Uterus (tissue), 4 donors: ENCODE measurements around the gene PIAS1. TPM values are rescaled to one million over a fixed set of nuclear protein-coding genes. Genes with fewer than 3 reads are reported as not detected.
"Not testable (repeated sequence)": the region's sequence is repeated elsewhere in the genome, so short reads cannot be mapped to it uniquely, and the experiment has no call there.

Experiments
- DNase-seq, 2 donors: peaks; one replicate each; pipeline ENCODE4 v3.0.0-alpha.2; 2019 to 2020
- H3K27ac ChIP-seq, 2 donors: fragments of 200-600 bp; sonication (generic); 1 replicate in 1 of 2; 2 replicates in 1 of 2; pipeline ENCODE4 v1.5.1; 2016 to 2018
- H3K27me3 ChIP-seq, 2 donors: fragments of 200-600 bp; sonication (generic); one replicate each; pipeline ENCODE4 v1.5.1; 2018 to 2019; ENCODE audit warnings: control low read depth in 1 of 2
- H3K36me3 ChIP-seq, 2 donors: fragments of 200-600 bp; sonication (generic); one replicate each; pipeline ENCODE4 v1.5.1; 2019; ENCODE audit warnings: control low read depth in 1 of 2
- H3K4me1 ChIP-seq, 2 donors: fragments of 200-600 bp; sonication (generic); one replicate each; pipeline ENCODE4 v1.5.1; 2018 to 2019; ENCODE audit warnings: control low read depth in 1 of 2
- H3K4me3 ChIP-seq, 2 donors: fragments of 200-600 bp; sonication (generic); 1 replicate in 1 of 2; 2 replicates in 1 of 2; pipeline ENCODE4 v1.5.1; 2018 to 2019; ENCODE audit warnings: mild to moderate bottlenecking in 1 of 2
- H3K9me3 ChIP-seq, 2 donors: fragments of 200-600 bp; sonication (generic); one replicate each; pipeline ENCODE4 v1.5.1; 2019; ENCODE audit warnings: control low read depth in 1 of 2
- POLR2A ChIP-seq, 2 donors: fragments of 450-650 bp; IDR thresholded peaks; one replicate each; pipeline ENCODE4 v1.6.1; 2016; ENCODE audit warnings: antibody characterized with exemption in 2 of 2, mild to moderate bottlenecking in 1 of 2, moderate library complexity in 1 of 2
- intact Hi-C: fragments of 100-400 bp; cut with DNase I; formaldehyde crosslinking; loops from one replicate; pipeline ENCODE4 v1.15.1; 2023; ENCODE audit warnings: low total_unique reads
- total RNA-seq, 4 donors: library from RNA; depleted of rRNA in 3 of 4; stranded (reverse); fragments of >200 nt in 3 of 4; gene quantifications; one replicate each; pipeline versions ENCODE4 v1.1.0 to v1.2.4, GENCODE V29; 2014 to 2023
- TF ChIP-seq, protein P1 (sequence below), 4 experiments: fragments of 200-600 bp in 2 of 4; fragments of 450-650 bp in 2 of 4; sonication (generic) in 2 of 4; IDR thresholded peaks; one replicate each; pipeline ENCODE4 v1.5.1; 2016 to 2019; ENCODE audit warnings: antibody characterized with exemption in 4 of 4, mild to moderate bottlenecking in 2 of 4, moderate library complexity in 1 of 4
- donor health status: DM: yes; HTN: yes; CAD: no.

PIAS1 gene
- total RNA-seq, 4 donors from 2014 or later = 19.1 to 171 (median 95.9) TPM

DNA sequence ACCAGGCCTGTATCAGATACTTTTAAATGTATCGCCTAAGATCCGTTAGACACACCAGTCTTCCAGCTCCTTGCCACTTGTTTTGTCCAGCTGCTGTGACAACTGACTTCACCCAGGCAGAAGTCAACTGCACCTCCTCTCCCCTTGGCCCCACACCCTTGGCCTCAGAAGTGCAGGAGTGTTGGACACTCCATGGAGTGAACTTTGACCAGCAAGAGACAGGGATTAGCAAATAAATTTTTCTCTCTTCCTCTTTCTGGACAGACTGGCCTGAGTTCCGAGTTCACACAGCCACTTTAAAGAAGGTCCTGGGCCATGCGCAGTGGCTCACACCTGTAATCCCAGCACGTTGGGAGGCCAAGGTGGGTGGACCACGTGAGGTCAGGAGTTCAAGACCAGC is 178.3 kb downstream of the PIAS1 start:
- no peaks in the 10 kb centered on the region for H3K9me3 ChIP-seq
- no peak for DNase-seq
- peaks cover 0 to 5% of the 10 kb centered on the region in 2 donors for H3K4me1 ChIP-seq
- H3K4me3 ChIP-seq = no peak overlapping the region
- no peaks in the 10 kb centered on the region for H3K27me3 ChIP-seq
- H3K27ac ChIP-seq = no peak overlapping the region
- no peaks in the 10 kb centered on the region for H3K36me3 ChIP-seq
- TF ChIP-seq, protein P1, sequence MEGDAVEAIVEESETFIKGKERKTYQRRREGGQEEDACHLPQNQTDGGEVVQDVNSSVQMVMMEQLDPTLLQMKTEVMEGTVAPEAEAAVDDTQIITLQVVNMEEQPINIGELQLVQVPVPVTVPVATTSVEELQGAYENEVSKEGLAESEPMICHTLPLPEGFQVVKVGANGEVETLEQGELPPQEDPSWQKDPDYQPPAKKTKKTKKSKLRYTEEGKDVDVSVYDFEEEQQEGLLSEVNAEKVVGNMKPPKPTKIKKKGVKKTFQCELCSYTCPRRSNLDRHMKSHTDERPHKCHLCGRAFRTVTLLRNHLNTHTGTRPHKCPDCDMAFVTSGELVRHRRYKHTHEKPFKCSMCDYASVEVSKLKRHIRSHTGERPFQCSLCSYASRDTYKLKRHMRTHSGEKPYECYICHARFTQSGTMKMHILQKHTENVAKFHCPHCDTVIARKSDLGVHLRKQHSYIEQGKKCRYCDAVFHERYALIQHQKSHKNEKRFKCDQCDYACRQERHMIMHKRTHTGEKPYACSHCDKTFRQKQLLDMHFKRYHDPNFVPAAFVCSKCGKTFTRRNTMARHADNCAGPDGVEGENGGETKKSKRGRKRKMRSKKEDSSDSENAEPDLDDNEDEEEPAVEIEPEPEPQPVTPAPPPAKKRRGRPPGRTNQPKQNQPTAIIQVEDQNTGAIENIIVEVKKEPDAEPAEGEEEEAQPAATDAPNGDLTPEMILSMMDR (IDR thresholded peaks at IDR 0.05) = no peak
- TF ChIP-seq POLR2A (IDR thresholded peaks at IDR 0.05) = no peak
- intact Hi-C loops = no loop called here

- Histone ChIP-seq H3K4me1 (peaks cover 0 to 5% of the 10 kb centered on the region in 2 donors), H3K36me3 (no peaks in the 10 kb centered on the region), H3K27me3 (no peaks in the 10 kb centered on the region), H3K27ac (no peak overlapping the region), H3K4me3 (no peak overlapping the region), H3K9me3 (no peaks in the 10 kb centered on the region)
- no peak for DNase-seq
- intact Hi-C loops = no loop called here
- TF ChIP-seq, protein P1 (IDR thresholded peaks at IDR 0.05) = no peak
Observed at GRCh38 chr15:68232937-68233336, 178.8 kb downstream of the PIAS1 start.

- no peaks in the 10 kb centered on the region for H3K27me3 ChIP-seq
- no peak overlapping the region for H3K27ac ChIP-seq
- no peak for DNase-seq
- peaks cover 0 to 5% of the 10 kb centered on the region in 2 donors for H3K4me1 ChIP-seq
- no peaks in the 10 kb centered on the region for H3K9me3 ChIP-seq
- TF ChIP-seq POLR2A (IDR thresholded peaks at IDR 0.05) = no peak
- TF ChIP-seq, protein P1 (IDR thresholded peaks at IDR 0.05) = no peak
- intact Hi-C loops = no loop called here
- H3K36me3 ChIP-seq = no peaks in the 10 kb centered on the region
- no peak overlapping the region for H3K4me3 ChIP-seq
Observed at GRCh38 chr15:68234060-68234459, 179.9 kb downstream of the PIAS1 start.

- intact Hi-C loops, H3K36me3 ChIP-seq, DNase-seq, H3K27ac ChIP-seq, H3K9me3 ChIP-seq, H3K4me1 ChIP-seq, H3K27me3 ChIP-seq, H3K4me3 ChIP-seq: not testable (repeated sequence)
Observed at GRCh38 chr15:68234520-68234919, 180.4 kb downstream of the PIAS1 start.

- H3K27me3 ChIP-seq = no peaks in the 10 kb centered on the region
- DNase-seq = no peak
- H3K4me1 ChIP-seq = peaks cover 0 to 3% of the 10 kb centered on the region in 2 donors
- no peak overlapping the region for H3K4me3 ChIP-seq
- intact Hi-C loops = no loop called here
- no peaks in the 10 kb centered on the region for H3K9me3 ChIP-seq
- no peak overlapping the region for H3K27ac ChIP-seq
- H3K36me3 ChIP-seq = no peaks in the 10 kb centered on the region
- TF ChIP-seq, protein P1 (IDR thresholded peaks at IDR 0.05) = no peak
- no peak for TF ChIP-seq POLR2A (IDR thresholded peaks at IDR 0.05)
Observed at GRCh38 chr15:68235022-68235421, 180.9 kb downstream of the PIAS1 start.

- H3K36me3 ChIP-seq = no peaks in the 10 kb centered on the region
- no peak overlapping the region for H3K27ac ChIP-seq
- intact Hi-C loops = no loop called here
- DNase-seq = no peak
- no peak overlapping the region for H3K4me3 ChIP-seq
- H3K27me3 ChIP-seq = no peaks in the 10 kb centered on the region
- H3K4me1 ChIP-seq = no peaks in the 10 kb centered on the region
- no peaks in the 10 kb centered on the region for H3K9me3 ChIP-seq
- TF ChIP-seq, protein P1 (IDR thresholded peaks at IDR 0.05) = no peak
- no peak for TF ChIP-seq POLR2A (IDR thresholded peaks at IDR 0.05)
Observed at GRCh38 chr15:68239025-68239424, 184.9 kb downstream of the PIAS1 start.
